Upper lobe of left lung (tissue), 4 donors: Measurements from ENCODE around the gene SLC50A1.

Source experiments
- CTCF ChIP-seq, 6 experiments: fragments of 450-650 bp in 4 of 6; fragments of 200-600 bp in 2 of 6; sonication (generic) in 2 of 6; IDR thresholded peaks; one replicate each; pipeline ENCODE4 v1.5.1; 2016 to 2019; ENCODE audit warnings: antibody characterized with exemption in 6 of 6
- POLR2A ChIP-seq, 4 donors: fragments of 450-650 bp; IDR thresholded peaks; one replicate each; pipeline ENCODE4 v1.5.1; 2016 to 2017; ENCODE audit warnings: antibody characterized with exemption in 4 of 4, mild to moderate bottlenecking in 2 of 4
- POLR2AphosphoS5 ChIP-seq, 2 donors: sonication (generic); formaldehyde crosslinking; IDR thresholded peaks; one replicate each; pipeline ENCODE4 v1.5.1; 2017; ENCODE audit warnings: antibody characterized with exemption in 2 of 2

GRCh38 chr1:155166051-155166470, 30.4 kb downstream of the SLC50A1 start:
- TF ChIP-seq POLR2AphosphoS5 (IDR thresholded peaks at IDR 0.05) (no peak), POLR2A (IDR thresholded peaks at IDR 0.05) (no peak), CTCF (IDR thresholded peaks at IDR 0.05) (no peak)
